HG03558 (cell line): Measurements from ENCODE around the gene TRIP4.

ENCODE experiments used
- ATAC-seq: cut with Tn5 transposase; IDR thresholded peaks from one replicate; pipeline ENCODE4 v1.9.1; 2021; ENCODE audit warnings: moderate number of reproducible peaks; ENCODE audit not compliant: unreplicated experiment; ENCODE audit errors: extremely low read depth

Gene TRIP4

DNA sequence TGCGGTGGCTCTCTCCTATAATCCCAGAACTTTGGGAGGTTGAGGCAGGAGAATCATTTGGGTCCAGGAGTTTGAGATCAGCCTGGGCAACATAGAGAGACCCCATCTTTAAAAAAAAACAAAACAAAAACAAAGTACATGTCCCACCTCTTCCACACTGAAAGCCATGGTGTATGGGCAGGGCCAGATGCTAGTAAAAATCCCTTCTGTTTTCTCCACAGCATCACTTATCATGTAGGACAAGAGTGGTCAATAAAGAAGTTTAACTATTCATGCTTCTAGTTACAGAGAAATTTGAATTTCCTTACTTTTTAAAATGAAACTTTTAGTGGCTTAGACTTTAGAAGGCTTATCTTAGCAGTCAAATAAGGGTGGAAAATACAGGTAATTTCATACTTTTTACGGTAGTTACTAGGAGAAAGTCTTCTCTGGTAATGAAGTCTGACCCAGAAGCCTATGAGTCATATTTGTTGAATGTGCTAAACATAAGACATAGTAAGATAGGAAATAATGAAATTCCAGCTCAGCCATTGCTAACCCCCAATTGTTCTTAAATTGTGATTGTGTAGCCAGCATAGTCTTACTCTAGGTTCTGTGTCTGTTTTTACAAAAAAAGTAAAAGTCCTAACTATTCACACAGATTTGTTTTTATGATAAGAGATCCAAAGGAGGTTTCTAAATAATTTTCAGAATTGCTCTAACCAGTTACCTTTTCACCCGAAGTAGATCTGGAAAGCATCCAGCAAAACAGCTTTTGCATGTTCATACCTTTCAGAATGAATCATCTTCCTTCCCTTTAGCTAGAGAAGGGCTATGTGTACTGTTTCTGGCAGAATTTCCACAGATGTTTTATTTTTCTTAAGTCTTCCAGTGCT is 56.3 kb downstream of the TRIP4 start:
- peak; percentile 59 for ATAC-seq

GRCh38 chr15:64444836-64445235 is 57.2 kb downstream of the TRIP4 start:
- no peak for ATAC-seq

GRCh38 chr15:64447536-64448315 is 60.1 kb downstream of the TRIP4 start:
- ATAC-seq, result no peak

- no peak for ATAC-seq
Measured at GRCh38 chr15:64452988-64453688, 65.5 kb downstream of the TRIP4 start.

- ATAC-seq, result no peak
Measured at GRCh38 chr15:64453689-64454037, 66.0 kb downstream of the TRIP4 start.

GRCh38 chr15:64454282-64454681 is 66.6 kb downstream of the TRIP4 start:
- no peak for ATAC-seq

- no peak for ATAC-seq
Measured at GRCh38 chr15:64455961-64456371, 68.3 kb downstream of the TRIP4 start.

DNA sequence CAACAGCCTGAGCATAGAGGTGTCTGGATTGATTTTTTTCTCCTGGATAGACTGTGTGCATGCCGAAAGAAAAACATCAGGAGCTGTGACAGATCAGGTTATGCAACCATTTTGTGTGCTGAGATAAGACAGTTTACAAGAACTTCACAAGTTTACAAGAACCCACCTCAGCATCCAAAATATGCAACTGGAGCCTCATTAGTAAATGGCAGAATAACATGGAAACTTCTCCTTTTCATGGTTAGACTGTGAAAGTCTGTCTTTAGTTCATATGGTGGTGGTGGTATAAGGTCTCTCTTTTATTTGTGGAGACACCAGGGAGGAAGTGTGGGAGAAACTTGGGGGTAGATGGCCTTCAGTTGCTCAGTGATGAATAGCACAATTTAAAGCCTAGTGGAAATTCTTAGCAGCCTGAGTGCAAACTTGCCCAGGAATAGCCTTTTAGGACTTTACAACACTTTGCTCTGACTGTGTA is 69.0 kb downstream of the TRIP4 start:
- ATAC-seq, result no peak

DNA sequence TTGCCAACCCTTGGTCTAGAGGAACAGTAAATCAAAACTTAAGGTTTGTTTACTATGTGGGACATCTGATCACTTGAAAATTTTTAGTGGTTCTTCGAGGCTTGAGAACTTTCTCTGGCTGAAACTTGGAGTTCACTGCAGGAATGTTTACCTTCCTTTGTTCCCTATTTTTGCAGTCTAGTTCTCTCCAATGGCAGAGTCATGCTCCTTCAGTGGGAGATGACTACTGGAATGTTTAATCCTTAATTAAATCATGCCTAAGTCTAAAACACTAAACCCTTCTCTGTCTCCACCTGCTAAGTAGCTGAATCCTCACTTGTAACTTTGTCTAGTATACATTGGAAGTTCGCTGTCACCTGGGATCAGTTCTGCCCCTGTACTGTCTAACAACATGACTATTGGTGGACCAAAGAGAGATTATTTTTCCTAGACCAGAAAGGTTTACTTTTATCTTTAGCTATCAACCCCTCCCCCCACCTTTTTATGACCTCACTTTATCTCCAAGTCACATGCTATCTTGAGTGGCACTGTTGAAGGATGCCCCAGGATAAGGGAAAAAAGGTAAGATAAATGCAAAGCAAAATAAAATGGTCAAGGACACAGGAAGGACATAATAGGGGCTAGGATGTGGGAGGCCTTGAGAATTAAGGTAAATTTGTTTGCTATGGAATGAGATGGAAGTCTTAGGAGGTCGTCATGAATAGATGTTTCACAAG is 71.6 kb downstream of the TRIP4 start:
- no peak for ATAC-seq

- ATAC-seq, result no peak
Measured at GRCh38 chr15:64460206-64460723, 72.6 kb downstream of the TRIP4 start, which contains the start of gene ZNF609. Gene ZNF609 (plus strand): TSS chr15:64460578. CDS start chr15:64499420, 38,842 bp downstream.

DNA sequence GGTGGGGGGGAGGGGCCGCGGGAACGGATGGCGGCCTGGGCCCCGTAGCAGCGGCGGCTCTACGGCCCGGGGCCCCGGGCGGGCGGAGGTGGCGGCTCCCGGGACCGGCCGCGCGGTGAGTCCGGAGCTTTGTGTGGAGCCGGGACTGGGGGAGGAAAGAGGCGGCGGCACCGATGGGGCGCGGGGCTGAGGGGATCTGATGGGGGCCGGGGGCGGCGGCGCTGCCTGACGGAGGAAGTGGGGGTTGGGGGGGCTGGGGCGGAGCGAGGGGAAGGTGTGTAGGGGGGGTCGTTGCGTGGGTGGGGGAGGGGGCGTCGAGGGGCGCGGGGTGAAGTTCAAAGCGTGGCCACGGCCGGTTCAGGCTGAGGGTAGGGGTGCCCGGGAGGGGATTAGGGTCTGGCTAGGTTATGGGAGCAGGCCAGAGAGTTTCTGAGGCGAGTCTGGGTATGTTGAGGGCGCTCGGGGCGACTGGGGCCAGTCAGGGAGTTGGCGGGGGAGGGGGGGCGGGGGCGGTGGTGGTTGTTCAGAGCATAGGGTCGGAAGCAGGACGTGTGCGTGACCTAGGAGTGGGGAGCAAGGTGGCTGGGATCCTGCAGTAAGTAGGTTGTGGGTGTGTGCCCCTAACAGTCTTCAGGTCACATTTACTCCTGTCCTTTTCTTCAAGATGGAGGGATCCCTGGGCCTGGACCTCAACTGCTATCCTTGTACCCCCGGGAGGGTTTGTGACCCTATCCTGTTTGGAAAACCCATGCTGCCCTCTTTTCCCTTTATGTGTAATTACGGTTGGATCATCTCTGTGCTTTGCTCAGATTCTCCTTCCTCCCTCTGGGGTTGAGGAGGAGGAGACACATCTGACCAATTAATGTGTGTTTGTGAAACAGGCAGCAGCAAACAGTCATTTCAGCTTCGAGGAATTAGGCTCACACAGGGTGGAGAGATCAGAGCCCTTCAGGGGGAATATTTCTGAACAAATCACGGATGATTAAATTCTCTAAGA is 73.4 kb downstream of the TRIP4 start:
- ATAC-seq, result no peak

DNA sequence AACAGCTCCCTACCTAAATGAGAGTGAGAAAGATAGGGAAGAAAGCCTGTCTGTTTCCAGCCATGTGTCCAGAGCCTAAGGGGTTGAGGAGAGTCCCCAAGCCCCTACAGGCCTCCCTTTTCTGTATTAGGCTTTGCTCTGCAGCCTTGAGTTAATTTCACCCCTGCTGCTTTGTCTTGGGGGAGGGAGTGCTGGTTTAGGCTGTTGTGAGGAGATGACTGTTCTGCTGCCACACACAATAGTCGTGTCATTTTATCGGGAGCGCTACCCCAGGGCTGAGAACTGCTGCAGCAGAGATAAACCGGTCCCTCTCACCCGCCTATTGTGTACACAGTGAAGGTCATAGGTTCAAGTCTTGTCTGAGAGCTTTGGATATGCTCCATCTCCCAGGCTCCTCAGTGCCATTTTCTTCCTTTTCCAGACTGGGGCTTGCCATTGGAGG is 74.1 kb downstream of the TRIP4 start:
- no peak for ATAC-seq

DNA sequence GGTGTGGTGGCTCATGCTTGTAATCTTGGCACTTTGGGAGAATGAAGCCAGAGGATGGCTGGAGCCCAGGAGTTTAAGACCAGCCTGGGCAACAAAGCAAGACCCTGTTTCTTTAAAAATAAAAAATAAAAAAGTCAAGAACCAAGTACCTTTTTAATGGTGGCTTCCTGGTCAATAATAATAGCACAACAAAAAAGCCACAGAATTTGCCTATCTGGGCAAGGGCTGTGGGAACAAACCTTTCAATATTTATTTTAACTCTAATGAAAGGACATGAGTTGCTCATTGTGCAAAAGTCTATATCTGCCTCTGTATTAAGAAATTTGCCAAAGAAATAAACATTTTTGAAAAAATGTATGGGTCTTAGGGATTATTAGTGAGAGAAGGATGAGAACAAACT is 74.9 kb downstream of the TRIP4 start:
- ATAC-seq, result no peak

DNA sequence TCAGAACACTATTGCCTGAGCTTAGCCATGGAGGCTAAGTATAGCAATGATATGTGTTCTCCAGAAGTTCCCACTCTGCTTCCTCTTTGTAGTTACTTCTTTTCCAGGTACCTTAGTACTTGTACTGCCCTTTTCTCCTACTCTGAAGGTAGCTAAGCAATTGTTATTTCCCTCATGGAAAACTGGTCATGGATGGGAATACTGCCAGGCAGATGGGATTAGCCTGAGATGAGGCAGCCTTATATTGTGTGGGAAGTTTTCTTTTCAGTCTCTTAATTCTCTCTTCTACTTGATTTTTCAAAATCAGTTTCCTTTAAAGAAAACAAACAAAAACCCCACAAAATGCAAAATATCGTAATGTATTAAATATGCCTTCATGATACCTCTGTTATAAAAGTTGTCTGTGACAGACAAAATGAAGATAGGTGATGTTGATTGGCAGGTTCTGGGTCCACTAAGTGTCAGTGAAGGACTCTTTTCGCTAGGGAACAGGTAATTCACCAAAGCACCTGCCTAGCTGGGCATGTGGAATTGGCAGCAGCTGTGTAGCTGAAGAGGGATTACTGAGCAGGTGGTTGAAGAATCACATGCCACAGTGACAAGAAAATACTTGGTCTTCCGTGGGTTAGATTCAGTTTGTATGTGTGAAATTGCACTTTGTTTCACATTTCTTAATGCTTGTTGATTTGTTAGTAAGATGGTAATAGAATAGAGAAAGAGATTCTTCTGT is 76.8 kb downstream of the TRIP4 start:
- ATAC-seq, result no peak

- ATAC-seq, result no peak
Measured at GRCh38 chr15:64466408-64467141, 78.9 kb downstream of the TRIP4 start.

DNA sequence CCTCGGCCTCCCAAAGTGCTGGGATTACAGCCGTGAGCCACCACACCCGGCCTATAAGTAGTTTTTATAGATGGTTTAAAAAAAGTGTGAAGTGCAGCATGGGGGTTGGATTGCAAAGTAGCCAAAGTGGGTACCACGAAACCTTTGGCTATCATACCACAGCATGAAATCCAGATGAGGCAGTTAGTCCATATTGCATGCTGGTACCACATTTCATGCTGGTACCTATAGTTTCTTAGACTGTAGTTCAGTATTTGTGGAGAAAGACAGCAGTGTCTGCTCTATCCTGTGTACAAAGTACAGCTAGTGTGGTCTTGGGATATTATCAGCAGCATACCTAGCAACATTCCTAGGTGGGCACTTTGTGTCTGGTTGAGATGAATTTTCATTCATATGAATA is 84.5 kb downstream of the TRIP4 start:
- ATAC-seq, result no peak

- ATAC-seq, result no peak
Measured at GRCh38 chr15:64474846-64475245, 87.2 kb downstream of the TRIP4 start.
